GM19193 (cell line): ENCODE results near the gene PBX1.

Experiments used
- POLR2A ChIP-seq: IDR thresholded peaks from 4 replicates; pipeline ENCODE4 v1.6.1; 2011; ENCODE audit not compliant: insufficient read depth, insufficient read length; ENCODE audit errors: extremely low read depth

The PBX1 gene

DNA sequence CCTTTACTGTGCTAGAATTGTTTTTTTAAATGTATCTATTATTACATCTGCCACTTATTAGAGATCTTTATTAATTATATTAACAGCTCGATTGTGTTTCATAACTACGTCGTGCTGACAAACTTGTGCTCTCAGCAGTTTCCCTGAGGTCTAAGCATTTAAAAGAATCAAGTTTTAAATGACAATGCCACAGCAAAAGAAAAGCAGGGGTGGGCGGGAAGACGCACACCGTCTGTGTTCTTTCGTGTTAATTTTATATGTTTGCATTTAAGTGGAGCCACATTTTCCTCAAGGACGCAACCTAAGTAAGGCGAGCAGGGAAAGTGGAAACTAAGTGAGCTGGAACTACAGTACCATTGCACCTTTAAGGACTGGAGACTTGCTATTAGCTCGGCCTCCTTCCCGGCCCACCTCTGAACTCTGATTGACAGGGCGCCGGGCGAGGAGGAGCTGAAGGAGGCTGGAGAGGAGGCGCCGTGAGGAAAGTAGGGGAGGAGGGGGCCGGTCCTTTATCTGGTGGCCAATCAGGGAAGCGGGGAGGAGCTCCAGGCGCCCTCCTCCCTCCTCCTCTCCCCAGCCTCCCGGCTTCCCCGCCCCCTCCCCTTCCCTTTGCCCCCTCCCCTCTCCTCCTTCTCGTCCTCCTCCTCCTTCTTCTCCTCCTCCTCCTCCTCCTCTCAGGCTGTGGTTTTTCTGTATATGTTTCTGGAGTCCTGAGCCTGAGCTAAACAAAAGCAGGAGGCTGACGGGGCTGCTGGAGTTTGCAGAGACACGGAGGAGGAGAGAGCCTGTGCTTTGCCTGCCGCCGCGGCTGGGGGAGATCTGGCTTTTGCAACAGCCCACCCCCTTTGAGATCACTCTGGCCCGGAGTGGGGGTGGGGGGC is at the start of gene PBX1:
Gene PBX1, plus strand, starts transcription at position 724 of the 881 bp plus-strand sequence.
- TF ChIP-seq POLR2A: no peak

GRCh38 chr1:164510435-164510834 is 48.5 kb upstream of the PBX1 start:
- no peak for TF ChIP-seq POLR2A

GRCh38 chr1:164511001-164511705 is 47.8 kb upstream of the PBX1 start:
- no peak for TF ChIP-seq POLR2A

DNA sequence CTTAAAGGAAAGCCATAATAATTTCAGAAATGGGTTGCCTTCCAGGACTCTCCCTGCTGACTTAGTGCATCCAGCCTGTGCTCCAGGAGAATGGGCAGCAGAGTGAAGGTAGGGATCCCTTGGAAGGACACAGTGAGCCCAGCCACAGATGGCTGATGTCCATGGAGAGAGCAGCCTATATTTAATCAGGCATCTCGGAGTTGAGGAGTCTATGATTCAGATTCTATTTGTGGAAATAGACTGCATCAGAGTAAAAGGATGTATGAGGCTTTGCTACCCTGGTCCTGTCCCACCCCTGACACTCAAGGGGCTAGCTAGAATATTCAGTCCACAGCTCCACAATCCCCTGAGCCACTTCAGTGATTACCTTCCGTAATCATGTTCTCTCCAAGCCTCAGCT is 43.8 kb upstream of the PBX1 start:
- TF ChIP-seq POLR2A: no peak

DNA sequence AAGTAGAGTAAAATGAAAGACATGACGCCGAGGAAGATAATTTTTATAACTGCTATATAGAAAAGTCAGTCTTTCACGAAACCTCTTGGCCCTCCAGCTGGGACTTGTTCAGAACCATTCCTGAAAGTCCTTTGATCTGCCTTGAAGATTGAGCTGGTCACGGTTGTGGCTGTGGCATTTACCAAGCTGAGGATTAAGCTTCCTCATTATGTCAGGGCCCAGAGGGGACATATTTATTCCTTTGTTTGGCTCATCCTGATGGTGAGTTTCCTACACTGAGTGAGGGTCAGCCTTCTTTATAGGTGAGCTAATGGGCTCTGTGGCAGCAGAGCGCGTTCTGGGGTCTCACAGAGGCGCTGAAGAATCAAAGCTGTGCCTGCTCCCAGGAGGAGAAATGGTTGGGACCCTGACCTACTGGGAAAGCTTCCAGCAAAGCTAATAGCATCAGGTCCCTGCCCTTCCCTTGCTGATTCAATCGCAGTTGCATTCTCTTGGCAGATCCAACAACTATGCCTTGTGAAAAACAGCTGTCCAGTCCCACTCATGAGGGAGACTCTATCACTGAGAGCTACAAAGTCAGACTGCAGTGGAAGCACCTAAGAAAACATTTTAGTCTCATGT is 43.2 kb upstream of the PBX1 start:
- TF ChIP-seq POLR2A: no peak

GRCh38 chr1:164516591-164516990 is 42.4 kb upstream of the PBX1 start:
- TF ChIP-seq POLR2A: no peak

- TF ChIP-seq POLR2A: no peak
Measured at GRCh38 chr1:164518692-164519332, 40.2 kb upstream of the PBX1 start.

GRCh38 chr1:164519426-164519825 is 39.6 kb upstream of the PBX1 start:
- no peak for TF ChIP-seq POLR2A

- no peak for TF ChIP-seq POLR2A
Measured at GRCh38 chr1:164524810-164525209, 34.2 kb upstream of the PBX1 start.

DNA sequence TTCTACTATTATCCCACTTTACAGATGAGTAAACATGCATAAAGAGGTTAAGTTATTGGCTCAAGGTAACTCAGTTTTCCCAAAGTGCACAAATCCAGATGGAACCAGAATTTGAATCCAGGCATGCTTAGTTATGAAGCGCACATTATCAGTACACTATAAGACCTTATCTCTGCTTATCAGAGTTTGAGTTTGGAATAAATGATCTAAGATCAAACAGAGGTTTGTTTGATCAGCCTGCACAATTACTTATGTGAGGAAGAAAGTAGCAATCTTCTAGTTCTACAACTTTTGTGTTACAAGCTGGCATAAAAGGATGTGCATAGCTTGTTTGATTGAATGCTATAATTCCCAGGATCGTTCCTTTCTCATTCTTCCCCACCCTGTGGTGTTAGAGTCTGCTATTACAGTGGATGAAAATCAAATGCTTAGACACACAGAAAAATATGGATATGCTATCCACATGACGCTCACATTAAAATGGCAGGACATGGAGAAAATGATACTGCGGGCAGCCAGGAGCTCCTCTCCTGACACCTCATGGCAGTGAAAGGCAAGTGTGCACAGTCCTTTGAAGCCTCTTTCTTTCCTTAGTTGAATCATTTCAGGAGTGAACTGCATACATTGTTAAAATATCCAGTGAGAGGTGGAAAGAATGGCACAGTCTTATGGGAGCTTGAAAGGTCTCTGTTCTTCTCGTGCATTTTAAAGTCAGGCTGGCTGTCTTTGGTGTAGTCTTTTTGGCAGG is 23.9 kb upstream of the PBX1 start:
- TF ChIP-seq POLR2A: no peak

- no peak for TF ChIP-seq POLR2A
Measured at GRCh38 chr1:164557270-164557669, 1.7 kb upstream of the PBX1 start.

DNA sequence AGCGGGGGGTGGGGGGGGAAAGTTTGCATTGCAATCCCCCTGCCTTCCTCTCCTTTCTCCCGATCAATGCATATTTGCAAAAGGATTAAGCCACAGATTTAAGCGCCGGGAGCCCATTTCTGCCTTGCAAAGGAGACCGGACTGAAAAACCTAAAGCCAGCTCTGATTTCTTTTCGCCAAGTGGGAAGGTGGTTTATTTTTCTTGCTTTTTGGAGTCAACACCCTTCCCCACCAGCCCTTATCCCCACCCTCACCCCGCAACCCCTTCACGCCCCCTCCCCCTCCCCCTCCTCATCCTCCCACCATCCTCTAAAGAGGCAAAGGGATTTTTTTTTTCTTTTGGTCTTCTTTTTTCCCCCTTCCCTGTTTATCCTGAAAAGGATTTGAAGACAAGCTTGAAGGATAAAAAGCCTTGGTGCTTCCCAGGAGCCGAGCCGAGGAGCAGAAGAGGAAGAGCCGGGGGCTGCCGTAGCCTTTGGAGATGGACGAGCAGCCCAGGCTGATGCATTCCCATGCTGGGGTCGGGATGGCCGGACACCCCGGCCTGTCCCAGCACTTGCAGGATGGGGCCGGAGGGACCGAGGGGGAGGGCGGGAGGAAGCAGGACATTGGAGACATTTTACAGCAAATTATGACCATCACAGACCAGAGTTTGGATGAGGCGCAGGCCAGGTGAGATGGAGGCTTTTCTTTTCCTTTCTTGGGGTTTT is 513 bp downstream of the PBX1 start:
- TF ChIP-seq POLR2A: no peak

DNA sequence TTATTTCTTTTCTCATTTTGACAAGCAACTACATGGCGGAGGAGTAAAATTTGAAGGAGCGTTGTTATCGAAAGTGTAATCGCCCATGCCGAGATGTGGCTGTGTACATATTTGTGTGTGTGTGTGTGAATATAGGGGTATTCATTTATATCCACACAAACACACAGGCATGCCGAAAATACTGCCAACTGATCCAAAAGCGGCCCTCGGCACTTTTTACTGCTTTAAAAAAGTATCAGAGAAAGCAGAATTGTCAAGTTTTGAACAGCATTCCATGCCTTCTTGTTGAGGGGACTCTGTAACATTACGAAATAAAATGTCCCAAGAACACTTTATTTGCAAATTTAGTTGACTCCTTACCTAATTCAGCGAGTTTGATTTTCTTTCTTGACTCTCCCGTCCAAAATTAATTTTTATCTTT is 1.1 kb downstream of the PBX1 start:
- no peak for TF ChIP-seq POLR2A

GRCh38 chr1:164560556-164560955 is 1.6 kb downstream of the PBX1 start:
- TF ChIP-seq POLR2A: no peak
